Small intestine (tissue), 7 donors: ENCODE data around the gene RLN3. TPM values are rescaled to one million over a fixed set of nuclear protein-coding genes. Genes with fewer than 3 reads are reported as not detected.
A peak's percentile ranks its signal among the peaks of the same experiment; 100 is the strongest.

Experiments
- DNase-seq, 2 donors: peaks; one replicate each; pipeline versions ENCODE4 v3.0.0 to v3.0.0-alpha.2; 2013
- FAIRE-seq: peaks from 2 replicates; lab custom pipeline; 2012; peaks lifted over from hg19 to GRCh38; lab: Jason Lieb, UNC
- H3K27ac ChIP-seq, 3 donors: one replicate each; pipeline ENCODE4 v1.5.1; 2013; ENCODE audit warnings: low read length in 2 of 3, mild to moderate bottlenecking in 2 of 3, control low read depth in 1 of 3, inconsistent platforms in 1 of 3, low read depth in 1 of 3, moderate library complexity in 1 of 3
- H3K27me3 ChIP-seq, 3 donors: one replicate each; pipeline ENCODE4 v1.6.1; 2013; ENCODE audit warnings: low read length in 3 of 3, inconsistent platforms in 1 of 3; ENCODE audit not compliant: control insufficient read depth in 3 of 3, insufficient read depth in 3 of 3
- H3K36me3 ChIP-seq, 3 donors: one replicate each; pipeline ENCODE4 v1.6.1; 2013; ENCODE audit warnings: low read length in 3 of 3, inconsistent platforms in 1 of 3, low read depth in 1 of 3, mild to moderate bottlenecking in 1 of 3, moderate library complexity in 1 of 3; ENCODE audit not compliant: control insufficient read depth in 3 of 3, insufficient read depth in 2 of 3
- H3K4me1 ChIP-seq, 3 donors: one replicate each; pipeline ENCODE4 v1.6.1; 2013; ENCODE audit warnings: low read length in 2 of 3, inconsistent platforms in 1 of 3, low read depth in 1 of 3, mild to moderate bottlenecking in 1 of 3, moderate library complexity in 1 of 3; ENCODE audit not compliant: control insufficient read depth in 3 of 3, insufficient read depth in 2 of 3
- H3K4me3 ChIP-seq, 3 donors: one replicate each; pipeline ENCODE4 v1.5.1; 2013; ENCODE audit warnings: low read length in 3 of 3, control low read depth in 1 of 3, inconsistent platforms in 1 of 3, low read depth in 1 of 3, mild to moderate bottlenecking in 1 of 3, moderate library complexity in 1 of 3
- H3K9me3 ChIP-seq, 2 donors: one replicate each; pipeline ENCODE4 v1.6.1; 2013; ENCODE audit warnings: low read depth in 1 of 2, low read length in 1 of 2; ENCODE audit not compliant: control insufficient read depth in 2 of 2, insufficient read depth in 1 of 2
- WGBS, 3 donors: extraction: QIAGEN DNeasy Blood & Tissue Kit; methylation state at CpG; one replicate each; pipeline ENCODE4 v1.1.7; 2013; 5-methylcytosine and 5-hydroxymethylcytosine counted together
- polyA plus RNA-seq, 4 donors: library from polyadenylated mRNA; stranded (reverse) in 3 of 4; unstranded in 1 of 4; fragments of 200-250 nt in 3 of 4; fragments of 120-200 nt in 1 of 4; gene quantifications; one replicate each; pipeline versions ENCODE4 v1.2.1 to v1.2.3, GENCODE V29; 2013
- donor health status: healthy with polysubstance abuse.
- donor health status: control.
- donor health status: control.
- donor health status: Bipolar disorder and iron deficiency.
- donor health status: healthy.

The RLN3 gene
- polyA plus RNA-seq, 4 donors: 0.68 TPM; not detected in 3

DNA sequence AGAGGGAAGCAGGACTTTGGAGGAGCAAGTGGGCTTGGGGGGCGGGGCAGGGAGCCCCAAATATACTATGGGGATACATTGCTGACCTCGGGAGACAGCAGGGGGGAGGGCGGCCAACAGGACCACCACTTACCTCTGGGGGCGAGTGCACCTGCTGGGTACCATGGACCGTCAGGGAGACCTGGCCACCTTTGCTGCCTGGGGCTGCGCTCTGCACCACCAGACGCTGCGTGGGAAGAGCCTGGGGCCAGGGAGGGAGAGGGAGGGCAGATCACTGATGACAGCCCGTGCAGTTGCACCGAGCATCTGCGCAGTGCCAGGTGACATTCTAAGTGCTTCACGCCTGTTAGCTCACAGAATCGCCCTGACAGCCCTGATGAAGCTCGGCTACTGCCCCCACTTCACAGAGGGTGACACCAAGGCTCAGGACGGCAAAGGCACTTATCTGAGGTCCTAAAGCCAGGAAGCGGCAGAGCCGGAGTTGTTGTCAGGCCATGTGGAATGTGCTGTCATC, 45.9 kb upstream of the RLN3 start:
- peak overlapping the region in 1 of 3 donors; percentile 8 for H3K27ac ChIP-seq
- no peaks in the 10 kb centered on the region for H3K9me3 ChIP-seq
- peaks cover 0 to 39% (median 0%) of the 10 kb centered on the region in 3 donors for H3K4me1 ChIP-seq
- H3K27me3 ChIP-seq: no peaks in the 10 kb centered on the region
- WGBS, 3 donors: 95 to 96% (median 95%) methylated on average over 17 of the region's 17 CpGs
- no peak overlapping the region for H3K4me3 ChIP-seq
- FAIRE-seq (no peak), DNase-seq (no peak)
- peaks cover 0 to 75% (median 2%) of the 10 kb centered on the region in 3 donors for H3K36me3 ChIP-seq

DNA sequence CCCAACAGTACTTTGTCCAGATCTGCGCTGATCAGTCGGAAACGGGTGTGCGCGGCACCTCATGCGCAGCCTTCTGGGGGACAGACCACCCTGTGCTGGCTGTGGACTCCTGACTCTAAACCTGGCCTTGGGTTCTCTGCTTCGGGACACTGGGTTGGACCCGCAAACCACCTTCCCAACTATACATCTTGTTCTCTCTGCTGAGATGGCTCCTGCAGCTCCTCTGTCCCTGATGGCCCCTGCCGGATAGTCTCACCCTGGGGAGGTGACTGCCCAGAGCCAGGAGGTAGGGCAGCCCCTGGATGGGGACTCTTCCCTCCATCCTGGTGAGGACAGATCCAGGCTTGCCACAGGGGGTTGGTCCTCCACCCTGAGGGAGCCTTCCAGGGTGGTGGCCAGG, 45.2 kb upstream of the RLN3 start:
- FAIRE-seq (no peak), DNase-seq (no peak)
- Histone ChIP-seq H3K27ac (peak overlapping the region in 1 of 3 donors; percentile 33), H3K9me3 (no peaks in the 10 kb centered on the region), H3K36me3 (peaks cover 0 to 79% (median 2%) of the 10 kb centered on the region in 3 donors), H3K4me3 (no peak overlapping the region), H3K27me3 (no peaks in the 10 kb centered on the region), H3K4me1 (peaks cover 0 to 45% (median 0%) of the 10 kb centered on the region in 3 donors)
- WGBS, 3 donors: 94 to 98% (median 98%) methylated on average over 9 of the region's 9 CpGs

DNA sequence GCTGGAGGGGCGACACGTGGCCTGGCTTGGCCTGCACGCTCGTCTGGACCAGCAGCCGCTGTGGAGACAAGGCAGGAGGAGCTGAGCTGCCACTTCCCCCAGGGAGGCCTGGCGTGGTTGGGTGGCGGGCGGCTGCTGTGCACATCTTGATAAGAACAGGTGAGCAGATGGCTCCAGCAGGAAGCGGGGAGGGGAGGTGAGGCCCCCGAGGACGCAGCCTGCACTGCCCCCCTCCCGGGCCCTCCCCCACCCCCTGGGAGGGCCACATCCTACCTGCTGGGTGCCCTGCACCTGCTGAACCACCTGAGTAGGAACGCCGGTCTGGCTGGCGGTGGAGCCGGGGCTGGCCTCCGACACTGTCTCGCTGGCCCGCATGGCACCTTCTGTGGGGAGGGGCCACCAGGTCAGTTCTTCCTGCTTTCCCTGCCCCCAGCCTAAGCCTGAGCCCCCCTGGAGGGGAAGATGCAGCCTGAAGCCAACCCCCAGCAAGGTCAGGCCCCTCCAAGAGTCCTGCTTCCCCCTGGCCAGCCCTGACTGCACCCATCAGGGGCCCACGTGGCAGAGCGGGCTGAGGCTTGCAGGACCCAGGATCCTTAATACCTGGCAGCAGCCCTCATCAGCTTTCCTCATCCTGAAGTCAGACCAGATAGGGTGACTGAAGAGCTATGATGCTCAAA, 44.6 kb upstream of the RLN3 start:
- FAIRE-seq (no peak), DNase-seq (peak; percentile 28 to 57)
- Histone ChIP-seq H3K4me1 (peaks cover 0 to 39% (median 0%) of the 10 kb centered on the region in 3 donors), H3K36me3 (peaks cover 0 to 81% (median 2%) of the 10 kb centered on the region in 3 donors), H3K9me3 (no peaks in the 10 kb centered on the region), H3K4me3 (no peak overlapping the region), H3K27ac (peak overlapping the region in 1 of 3 donors; percentile 59), H3K27me3 (no peaks in the 10 kb centered on the region)
- WGBS, 3 donors: 63 to 74% (median 70%) methylated on average over 16 to 21 of the region's 21 CpGs

DNA sequence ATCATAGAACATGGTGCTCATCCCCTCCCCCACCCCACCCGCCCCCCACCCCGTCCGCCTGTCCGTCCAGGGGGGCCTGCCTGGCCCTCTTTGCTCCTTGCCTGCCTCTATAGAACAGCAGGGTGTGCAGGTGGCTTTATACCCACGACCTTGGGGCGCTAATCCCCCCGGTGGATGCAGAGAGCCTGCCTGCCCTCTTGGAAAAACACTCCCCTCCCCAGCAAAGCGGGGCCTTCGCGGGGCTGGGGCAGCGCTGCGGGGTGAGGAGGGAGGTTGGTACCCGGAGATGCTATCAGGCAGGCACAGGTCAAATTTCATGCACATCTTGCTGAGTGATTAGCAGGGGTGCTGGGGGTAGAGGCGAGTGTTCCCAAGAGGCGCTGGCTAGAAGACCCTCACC, 43.8 kb upstream of the RLN3 start:
- WGBS, 3 donors: 77 to 86% (median 80%) methylated on average over 15 of the region's 15 CpGs
- H3K27ac ChIP-seq: no peak overlapping the region
- no peaks in the 10 kb centered on the region for H3K9me3 ChIP-seq
- H3K27me3 ChIP-seq: no peaks in the 10 kb centered on the region
- peaks cover 2 to 88% (median 2%) of the 10 kb centered on the region in 3 donors for H3K36me3 ChIP-seq
- peaks cover 0 to 36% (median 0%) of the 10 kb centered on the region in 3 donors for H3K4me1 ChIP-seq
- no peak overlapping the region for H3K4me3 ChIP-seq
- FAIRE-seq: no peak
- no peak for DNase-seq

DNA sequence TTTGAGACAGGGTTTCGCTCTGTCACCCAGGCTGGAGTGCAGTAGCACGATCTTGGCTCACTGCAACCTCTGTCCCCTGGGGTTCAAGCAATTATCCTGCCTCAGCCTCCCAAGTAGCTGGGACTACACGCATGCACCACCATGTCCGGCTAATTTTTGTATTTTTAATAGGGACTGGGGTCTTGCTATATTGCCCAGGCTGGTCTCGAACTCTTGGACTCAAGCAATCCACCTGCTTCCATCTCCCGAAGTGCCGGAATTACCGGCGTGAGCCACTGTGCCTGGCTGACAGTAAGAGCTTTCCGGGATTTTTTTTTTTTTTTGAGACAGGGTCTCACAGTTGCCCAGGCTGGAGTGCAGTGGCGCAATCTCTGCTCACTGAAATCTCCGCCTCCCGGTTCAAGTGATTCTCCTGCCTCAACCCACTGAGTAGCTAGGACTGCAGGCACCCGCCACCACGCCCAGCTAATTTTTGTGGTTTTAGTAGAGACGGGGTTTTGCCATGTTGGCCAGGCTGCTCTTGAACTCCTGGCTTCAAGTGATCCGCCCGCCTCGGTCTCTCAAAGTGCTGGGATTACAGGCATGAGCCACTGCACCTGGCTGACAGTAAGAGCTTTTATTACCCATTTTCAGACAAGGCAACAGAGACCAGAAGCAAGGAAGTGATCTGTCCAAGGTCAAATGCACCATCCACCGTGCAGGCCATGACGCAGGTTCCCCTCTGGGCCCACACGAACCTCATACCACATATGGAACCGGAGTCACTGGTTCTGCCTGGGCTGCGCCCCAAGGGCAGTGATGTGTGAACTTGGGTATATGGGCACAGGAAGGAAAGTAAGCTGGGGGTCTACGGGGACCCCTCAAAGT, 42.8 kb upstream of the RLN3 start:
- FAIRE-seq (no peak), DNase-seq (no peak)
- Histone ChIP-seq H3K36me3 (peaks cover 2 to 92% (median 2%) of the 10 kb centered on the region in 3 donors), H3K27ac (peak overlapping the region; percentile 77 to 91 (median 87)), H3K9me3 (no peaks in the 10 kb centered on the region), H3K27me3 (no peaks in the 10 kb centered on the region), H3K4me3 (no peak overlapping the region), H3K4me1 (peaks cover 0 to 29% (median 0%) of the 10 kb centered on the region in 3 donors)
- WGBS, 3 donors: 85 to 89% (median 88%) methylated on average over 25 of the region's 25 CpGs

DNA sequence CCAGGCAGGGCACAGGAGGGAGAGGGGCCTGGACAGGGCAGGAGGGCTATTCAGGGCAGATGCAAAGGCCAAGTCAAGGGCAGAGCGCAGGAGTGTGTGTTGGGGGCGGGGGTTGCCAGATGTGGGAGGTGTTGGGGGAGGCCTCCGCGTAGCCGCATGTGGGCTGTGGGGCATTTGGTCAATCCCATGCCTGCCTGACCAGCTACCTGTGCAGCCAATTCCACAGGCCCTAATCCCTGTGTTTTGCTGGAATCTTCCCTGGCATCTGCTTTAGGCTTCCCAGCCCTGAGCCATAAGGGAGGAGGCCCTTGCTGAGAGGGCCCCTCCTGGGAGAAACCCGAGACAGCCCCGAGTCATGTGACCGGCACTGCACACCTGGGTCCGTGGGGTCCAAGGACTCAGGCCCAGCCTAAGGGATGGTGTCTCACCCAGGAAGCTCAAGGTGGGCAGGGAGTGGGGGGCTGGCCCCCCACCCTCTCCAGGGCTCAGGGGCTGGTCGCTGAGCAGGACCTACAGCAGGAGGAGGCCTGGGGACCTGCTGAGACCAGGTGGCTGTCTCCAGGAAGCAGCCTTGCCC, 42.1 kb upstream of the RLN3 start:
- 63 to 83% (median 66%) methylated on average over 9 to 10 of the region's 10 CpGs for WGBS, 3 donors
- Histone ChIP-seq H3K27ac (peak overlapping the region; percentile 77 to 91 (median 87)), H3K9me3 (no peaks in the 10 kb centered on the region), H3K4me1 (peaks cover 0 to 29% (median 0%) of the 10 kb centered on the region in 3 donors), H3K4me3 (peak overlapping the region in 1 of 3 donors; percentile 15), H3K27me3 (no peaks in the 10 kb centered on the region), H3K36me3 (peaks cover 2 to 90% (median 3%) of the 10 kb centered on the region in 3 donors)
- FAIRE-seq: no peak
- peak in 1 of 2 donors; percentile 80 for DNase-seq

DNA sequence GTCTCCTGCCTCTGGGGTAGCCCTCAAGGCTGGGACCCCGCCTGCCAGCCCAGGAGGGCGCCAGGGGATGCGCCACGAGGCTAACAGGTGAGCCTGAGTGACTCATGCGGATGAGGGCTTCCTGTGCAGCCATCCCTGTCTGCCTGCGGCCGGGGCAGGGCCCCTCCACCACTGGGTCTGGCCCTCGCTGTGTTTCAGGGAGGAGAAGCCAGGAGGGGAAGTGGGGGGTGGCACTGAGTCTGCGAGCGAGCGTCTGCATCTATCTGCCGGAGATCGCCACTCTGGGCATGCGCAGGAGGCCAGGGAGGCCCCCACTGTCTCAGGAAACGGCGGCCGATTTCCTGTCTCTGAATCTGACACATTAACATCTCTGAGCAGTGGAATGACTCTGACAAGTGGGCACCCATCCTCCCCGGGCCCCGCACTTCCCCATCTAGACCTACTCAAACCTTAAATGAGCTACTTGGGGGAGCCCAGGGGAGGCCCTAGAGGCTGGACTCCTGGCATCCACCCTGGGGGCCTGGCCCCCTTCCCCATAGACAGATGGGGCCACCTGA, 41.5 kb upstream of the RLN3 start:
- Histone ChIP-seq H3K27me3 (no peaks in the 10 kb centered on the region), H3K27ac (peak overlapping the region; percentile 77 to 91 (median 87)), H3K36me3 (peaks cover 2 to 92% (median 5%) of the 10 kb centered on the region in 3 donors), H3K4me3 (peak overlapping the region in 1 of 3 donors; percentile 15), H3K4me1 (peaks cover 0 to 29% (median 0%) of the 10 kb centered on the region in 3 donors), H3K9me3 (no peaks in the 10 kb centered on the region)
- FAIRE-seq (no peak), DNase-seq (peak; percentile 69 to 78)
- 37 to 77% (median 57%) methylated on average over 19 of the region's 19 CpGs for WGBS, 3 donors
